ENCODE results near the gene PROM2. TPM values are rescaled to one million over a fixed set of nuclear protein-coding genes. Genes with fewer than 3 reads are reported as not detected.

PROM2 gene
- total RNA-seq, 1 donor from 2014 or later, result 18.5 TPM

- no peak for DNase-seq (ENCODE audit: extremely low spot score, unreplicated experiment)
- Mint-ChIP-seq H3K27me3 (peaks cover 21% of the 10 kb centered on the region), H3K36me3 (no peaks in the 10 kb centered on the region), H3K4me1 (ENCODE audit: unreplicated experiment) (peaks cover 6% of the 10 kb centered on the region), H3K9me3 (peaks cover 9% of the 10 kb centered on the region), H3K27ac (no peak overlapping the region), H3K4me3 (no peak overlapping the region)
- TF ChIP-seq CTCF (conservative IDR thresholded peaks at IDR 0.05), result no peak
These were observed 62.2 kb downstream of the PROM2 start for GRCh38 chr2:95336406-95336805.

- Mint-ChIP-seq H3K36me3 (no peaks in the 10 kb centered on the region), H3K27me3 (peaks cover 33% of the 10 kb centered on the region), H3K27ac (no peak overlapping the region)
These were observed 63.6 kb downstream of the PROM2 start for GRCh38 chr2:95337829-95338228.

More at GRCh38 chr2:95337829-95338228, 63.6 kb downstream of the PROM2 start:
- H3K9me3 Mint-ChIP-seq, result peaks cover 9% of the 10 kb centered on the region
- H3K4me1 Mint-ChIP-seq (ENCODE audit: unreplicated experiment), result peaks cover 6% of the 10 kb centered on the region
- TF ChIP-seq CTCF (conservative IDR thresholded peaks at IDR 0.05), result no peak
- DNase-seq (ENCODE audit: extremely low spot score, unreplicated experiment), result no peak
- no peak overlapping the region for H3K4me3 Mint-ChIP-seq

Other genes starting within 250 kb of the PROM2 start
- 205 and 250 TPM in 2 replicates for gene MAL, start 248.7 kb upstream of the PROM2 start, total RNA-seq (ENCODE audit: low replicate concordance)
- 67.6 and 70.2 TPM in 2 replicates for gene MRPS5, start 152.6 kb upstream of the PROM2 start, total RNA-seq (ENCODE audit: low replicate concordance)
- gene ZNF514, start 114.6 kb upstream of the PROM2 start, total RNA-seq (ENCODE audit: low replicate concordance), result 21.1 and 26.1 TPM in 2 replicates
- 4.2 and 6.2 TPM in 2 replicates for gene ZNF2, start 108.6 kb upstream of the PROM2 start, total RNA-seq (ENCODE audit: low replicate concordance)
- gene ZNF892, start 66.9 kb upstream of the PROM2 start, total RNA-seq (ENCODE audit: low replicate concordance), result 7.2 and 14.0 TPM in 2 replicates
- 5.1 and 5.3 TPM in 2 replicates for gene KCNIP3, start 22.9 kb downstream of the PROM2 start, total RNA-seq (ENCODE audit: low replicate concordance)
- 23.4 and 39.2 TPM in 2 replicates for gene FAHD2A, start 128.3 kb downstream of the PROM2 start, total RNA-seq (ENCODE audit: low replicate concordance)
- gene TRIM43B, start 210.3 kb downstream of the PROM2 start, total RNA-seq (ENCODE audit: low replicate concordance), result not detected in 2 replicates